ENCODE data around the gene ZNF317.

DNA sequence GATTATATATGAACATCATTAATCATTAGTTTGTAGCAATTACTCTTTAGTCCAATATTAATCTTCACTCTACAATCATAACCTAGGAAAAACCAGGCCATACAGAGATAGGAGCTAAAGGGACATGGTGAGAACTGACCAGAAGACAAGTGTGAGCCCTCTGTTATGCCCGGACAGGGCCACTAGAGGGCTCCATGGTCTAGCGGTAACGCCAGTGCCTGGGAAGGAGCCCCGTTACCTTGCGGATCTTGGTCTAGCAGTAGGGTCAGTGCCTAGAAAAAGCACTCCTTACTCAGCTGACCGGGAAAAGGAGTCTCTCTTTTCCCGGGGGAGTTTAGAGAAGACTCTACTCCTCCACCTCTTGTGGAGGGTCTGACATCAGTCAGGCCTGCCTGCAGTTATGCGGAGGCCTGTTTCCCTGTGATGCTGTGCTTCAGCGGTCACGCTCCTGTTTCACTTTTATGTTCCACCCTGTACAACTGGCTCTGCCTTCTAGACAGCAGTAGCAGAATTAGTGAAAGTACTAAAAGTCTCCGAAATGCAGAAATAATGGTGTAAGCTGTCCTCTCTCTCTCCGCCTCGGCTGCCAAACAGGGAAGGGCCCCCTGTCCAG lies 65.4 kb downstream of the ZNF317 start:
- TF ChIP-seq FOXJ2 (tag; IDR thresholded peaks at IDR 0.05), result no peak
- no peak for TF ChIP-seq FOS (IDR thresholded peaks at IDR 0.05; ENCODE audit: extremely low read depth, insufficient read length)
- TF ChIP-seq POLR2A (conservative IDR thresholded peaks at IDR 0.05), result no peak
- TF ChIP-seq, protein P1, sequence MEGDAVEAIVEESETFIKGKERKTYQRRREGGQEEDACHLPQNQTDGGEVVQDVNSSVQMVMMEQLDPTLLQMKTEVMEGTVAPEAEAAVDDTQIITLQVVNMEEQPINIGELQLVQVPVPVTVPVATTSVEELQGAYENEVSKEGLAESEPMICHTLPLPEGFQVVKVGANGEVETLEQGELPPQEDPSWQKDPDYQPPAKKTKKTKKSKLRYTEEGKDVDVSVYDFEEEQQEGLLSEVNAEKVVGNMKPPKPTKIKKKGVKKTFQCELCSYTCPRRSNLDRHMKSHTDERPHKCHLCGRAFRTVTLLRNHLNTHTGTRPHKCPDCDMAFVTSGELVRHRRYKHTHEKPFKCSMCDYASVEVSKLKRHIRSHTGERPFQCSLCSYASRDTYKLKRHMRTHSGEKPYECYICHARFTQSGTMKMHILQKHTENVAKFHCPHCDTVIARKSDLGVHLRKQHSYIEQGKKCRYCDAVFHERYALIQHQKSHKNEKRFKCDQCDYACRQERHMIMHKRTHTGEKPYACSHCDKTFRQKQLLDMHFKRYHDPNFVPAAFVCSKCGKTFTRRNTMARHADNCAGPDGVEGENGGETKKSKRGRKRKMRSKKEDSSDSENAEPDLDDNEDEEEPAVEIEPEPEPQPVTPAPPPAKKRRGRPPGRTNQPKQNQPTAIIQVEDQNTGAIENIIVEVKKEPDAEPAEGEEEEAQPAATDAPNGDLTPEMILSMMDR (IDR thresholded peaks at IDR 0.05 in 2 of 3, conservative IDR thresholded peaks at IDR 0.05 in 1 of 3; ENCODE audit: insufficient read depth in 2 of 3, low read depth in 1 of 3, low read length in 3 of 3), result peak; percentile 79 to 87 (median 83)
- no peak for TF ChIP-seq MTA3 (IDR thresholded peaks at IDR 0.05; ENCODE audit: borderline replicate concordance)
- no peak for TF ChIP-seq FOXK2 (conservative IDR thresholded peaks at IDR 0.05 in 1 of 2, IDR thresholded peaks at IDR 0.05 in 1 of 2; ENCODE audit: low read depth in 2 of 2)
- TF ChIP-seq RCOR1 (IDR thresholded peaks at IDR 0.05; ENCODE audit: borderline replicate concordance in 1 of 2, low read depth in 2 of 2, low read length in 2 of 2), result no peak
- TF ChIP-seq, protein P2, sequence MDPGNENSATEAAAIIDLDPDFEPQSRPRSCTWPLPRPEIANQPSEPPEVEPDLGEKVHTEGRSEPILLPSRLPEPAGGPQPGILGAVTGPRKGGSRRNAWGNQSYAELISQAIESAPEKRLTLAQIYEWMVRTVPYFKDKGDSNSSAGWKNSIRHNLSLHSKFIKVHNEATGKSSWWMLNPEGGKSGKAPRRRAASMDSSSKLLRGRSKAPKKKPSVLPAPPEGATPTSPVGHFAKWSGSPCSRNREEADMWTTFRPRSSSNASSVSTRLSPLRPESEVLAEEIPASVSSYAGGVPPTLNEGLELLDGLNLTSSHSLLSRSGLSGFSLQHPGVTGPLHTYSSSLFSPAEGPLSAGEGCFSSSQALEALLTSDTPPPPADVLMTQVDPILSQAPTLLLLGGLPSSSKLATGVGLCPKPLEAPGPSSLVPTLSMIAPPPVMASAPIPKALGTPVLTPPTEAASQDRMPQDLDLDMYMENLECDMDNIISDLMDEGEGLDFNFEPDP (CRISPR knock-in tag; IDR thresholded peaks at IDR 0.05), result no peak
- TF ChIP-seq, protein P3, sequence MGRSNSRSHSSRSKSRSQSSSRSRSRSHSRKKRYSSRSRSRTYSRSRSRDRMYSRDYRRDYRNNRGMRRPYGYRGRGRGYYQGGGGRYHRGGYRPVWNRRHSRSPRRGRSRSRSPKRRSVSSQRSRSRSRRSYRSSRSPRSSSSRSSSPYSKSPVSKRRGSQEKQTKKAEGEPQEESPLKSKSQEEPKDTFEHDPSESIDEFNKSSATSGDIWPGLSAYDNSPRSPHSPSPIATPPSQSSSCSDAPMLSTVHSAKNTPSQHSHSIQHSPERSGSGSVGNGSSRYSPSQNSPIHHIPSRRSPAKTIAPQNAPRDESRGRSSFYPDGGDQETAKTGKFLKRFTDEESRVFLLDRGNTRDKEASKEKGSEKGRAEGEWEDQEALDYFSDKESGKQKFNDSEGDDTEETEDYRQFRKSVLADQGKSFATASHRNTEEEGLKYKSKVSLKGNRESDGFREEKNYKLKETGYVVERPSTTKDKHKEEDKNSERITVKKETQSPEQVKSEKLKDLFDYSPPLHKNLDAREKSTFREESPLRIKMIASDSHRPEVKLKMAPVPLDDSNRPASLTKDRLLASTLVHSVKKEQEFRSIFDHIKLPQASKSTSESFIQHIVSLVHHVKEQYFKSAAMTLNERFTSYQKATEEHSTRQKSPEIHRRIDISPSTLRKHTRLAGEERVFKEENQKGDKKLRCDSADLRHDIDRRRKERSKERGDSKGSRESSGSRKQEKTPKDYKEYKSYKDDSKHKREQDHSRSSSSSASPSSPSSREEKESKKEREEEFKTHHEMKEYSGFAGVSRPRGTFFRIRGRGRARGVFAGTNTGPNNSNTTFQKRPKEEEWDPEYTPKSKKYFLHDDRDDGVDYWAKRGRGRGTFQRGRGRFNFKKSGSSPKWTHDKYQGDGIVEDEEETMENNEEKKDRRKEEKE (IDR thresholded peaks at IDR 0.05; ENCODE audit: borderline replicate concordance in 1 of 2, control insufficient read depth in 1 of 2, low read depth in 2 of 2, low read length in 1 of 2), result no peak
